ENCODE measurements around the gene SCN2A.
A peak's percentile ranks its signal among the peaks of the same experiment; 100 is the strongest.

Gene SCN2A

DNA sequence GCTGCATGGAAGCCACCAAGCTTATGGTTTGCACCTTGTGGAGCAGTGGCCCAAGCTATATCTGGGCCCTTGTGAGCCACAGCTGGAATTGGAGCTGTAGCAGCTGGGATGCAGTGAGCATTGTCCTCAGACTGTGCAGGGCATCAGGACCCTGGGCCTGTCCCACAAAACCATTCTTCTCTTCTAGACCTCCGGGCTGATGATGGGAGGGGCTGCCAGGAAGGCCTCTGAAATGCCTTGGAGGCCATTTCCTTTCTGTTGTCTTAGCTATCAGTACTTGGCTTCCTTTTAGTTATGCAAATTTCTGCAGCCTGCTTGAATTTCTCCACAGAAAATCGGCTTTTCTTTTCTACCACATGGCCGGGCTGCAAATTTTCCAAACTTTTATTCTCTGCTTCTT lies 183.9 kb downstream of the SCN2A start:
- H3K9me3 ChIP-seq (ENCODE audit: insufficient read depth, low read depth, low read length): peaks cover 15% of the 10 kb centered on the region; the same call in 1 of the 2 replicates
- H3K27ac ChIP-seq (ENCODE audit: low read depth, low read length): peak overlapping the region; percentile 32; the same call in 1 of the 2 replicates
- no peaks in the 10 kb centered on the region for H3K27me3 ChIP-seq (ENCODE audit: insufficient read depth, low read length)
- no peaks in the 10 kb centered on the region for H3K36me3 ChIP-seq (ENCODE audit: insufficient read depth, low read length)
- H3K4me3 ChIP-seq (ENCODE audit: low read length): no peak overlapping the region
- no peak overlapping the region for H3K9ac ChIP-seq (ENCODE audit: low read depth, low read length)
- WGBS: 67% methylated on average over 3 of the region's 3 CpGs
- no peaks in the 10 kb centered on the region for H3K4me1 ChIP-seq (ENCODE audit: insufficient read depth, low read length)

DNA sequence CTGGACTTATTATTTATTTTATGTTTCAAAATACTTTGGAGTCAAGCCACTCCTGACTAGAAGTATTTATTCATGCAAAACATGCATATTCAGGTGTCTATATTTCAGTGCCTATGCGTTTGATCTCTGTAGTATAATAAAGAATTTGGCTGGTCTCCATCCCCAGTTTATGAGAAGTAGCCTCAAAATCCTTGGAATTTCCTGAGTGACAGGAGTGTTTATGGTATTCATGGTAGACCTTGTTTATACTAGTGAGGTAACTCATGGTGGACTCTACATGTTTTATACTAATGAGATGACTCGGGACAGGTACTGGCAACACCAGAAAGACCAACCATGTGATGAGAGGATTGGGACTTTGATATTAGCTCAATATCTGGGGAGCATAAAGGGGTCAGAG lies 186.3 kb downstream of the SCN2A start:
- 97% methylated on average over 2 of the region's 2 CpGs for WGBS
- no peaks in the 10 kb centered on the region for H3K27me3 ChIP-seq (ENCODE audit: insufficient read depth, low read length)
- no peak overlapping the region for H3K4me3 ChIP-seq (ENCODE audit: low read length)
- H3K27ac ChIP-seq (ENCODE audit: low read depth, low read length): no peak overlapping the region
- no peaks in the 10 kb centered on the region for H3K4me1 ChIP-seq (ENCODE audit: insufficient read depth, low read length)
- peaks cover 15% of the 10 kb centered on the region; the same call in 1 of the 2 replicates for H3K9me3 ChIP-seq (ENCODE audit: insufficient read depth, low read depth, low read length)
- H3K36me3 ChIP-seq (ENCODE audit: insufficient read depth, low read length): no peaks in the 10 kb centered on the region
- H3K9ac ChIP-seq (ENCODE audit: low read depth, low read length): no peak overlapping the region

GRCh38 chr2:165427686-165428085 lies 188.5 kb downstream of the SCN2A start:
- Histone ChIP-seq H3K36me3 (ENCODE audit: insufficient read depth, low read length) (no peaks in the 10 kb centered on the region), H3K27me3 (ENCODE audit: insufficient read depth, low read length) (no peaks in the 10 kb centered on the region), H3K4me1 (ENCODE audit: insufficient read depth, low read length) (peaks cover 7% of the 10 kb centered on the region; the same call in 1 of the 2 replicates), H3K27ac (ENCODE audit: low read depth, low read length) (no peak overlapping the region), H3K9me3 (ENCODE audit: insufficient read depth, low read depth, low read length) (peaks cover 7% of the 10 kb centered on the region; the same call in 1 of the 2 replicates), H3K9ac (ENCODE audit: low read depth, low read length) (no peak overlapping the region), H3K4me3 (ENCODE audit: low read length) (no peak overlapping the region)
- 97% methylated on average over 4 of the region's 4 CpGs for WGBS

- no peaks in the 10 kb centered on the region for H3K9me3 ChIP-seq (ENCODE audit: insufficient read depth, low read depth, low read length)
Observed at GRCh38 chr2:165428926-165429325, 189.7 kb downstream of the SCN2A start.

DNA sequence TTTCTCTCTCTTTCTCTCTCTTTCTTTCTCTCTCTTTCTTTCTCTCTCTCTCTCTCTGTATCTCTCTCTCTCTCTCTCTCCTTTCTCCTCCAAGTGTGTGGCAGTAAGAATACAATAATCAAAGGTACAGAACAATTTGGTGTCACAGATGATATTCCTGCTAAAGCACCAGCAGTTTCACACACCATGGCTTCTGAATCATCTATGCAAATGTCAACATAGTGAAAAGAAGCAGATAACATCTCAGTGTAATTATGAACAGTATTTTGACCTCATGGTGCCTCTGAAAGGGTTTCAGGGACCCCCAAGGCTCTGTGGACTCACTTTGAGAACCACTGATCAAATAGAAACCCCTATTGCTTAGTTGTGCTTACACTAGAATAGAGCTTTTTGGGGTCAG lies 191.8 kb downstream of the SCN2A start:
- Histone ChIP-seq H3K36me3 (ENCODE audit: insufficient read depth, low read length) (no peaks in the 10 kb centered on the region), H3K4me1 (ENCODE audit: insufficient read depth, low read length) (peaks cover 31% of the 10 kb centered on the region), H3K9me3 (ENCODE audit: insufficient read depth, low read depth, low read length) (no peaks in the 10 kb centered on the region), H3K9ac (ENCODE audit: low read depth, low read length) (no peak overlapping the region), H3K27me3 (ENCODE audit: insufficient read depth, low read length) (no peaks in the 10 kb centered on the region), H3K27ac (ENCODE audit: low read depth, low read length) (no peak overlapping the region), H3K4me3 (ENCODE audit: low read length) (no peak overlapping the region)

More at GRCh38 chr2:165428926-165429325, 189.7 kb downstream of the SCN2A start:
- peaks cover 15% of the 10 kb centered on the region; the same call in 1 of the 2 replicates for H3K4me1 ChIP-seq (ENCODE audit: insufficient read depth, low read length)
- no peak overlapping the region for H3K27ac ChIP-seq (ENCODE audit: low read depth, low read length)
- H3K27me3 ChIP-seq (ENCODE audit: insufficient read depth, low read length): no peaks in the 10 kb centered on the region
- no peaks in the 10 kb centered on the region for H3K36me3 ChIP-seq (ENCODE audit: insufficient read depth, low read length)
- H3K9ac ChIP-seq (ENCODE audit: low read depth, low read length): no peak overlapping the region
- H3K4me3 ChIP-seq (ENCODE audit: low read length): no peak overlapping the region
- 92% methylated on average over 1 of the region's 1 CpG for WGBS

DNA sequence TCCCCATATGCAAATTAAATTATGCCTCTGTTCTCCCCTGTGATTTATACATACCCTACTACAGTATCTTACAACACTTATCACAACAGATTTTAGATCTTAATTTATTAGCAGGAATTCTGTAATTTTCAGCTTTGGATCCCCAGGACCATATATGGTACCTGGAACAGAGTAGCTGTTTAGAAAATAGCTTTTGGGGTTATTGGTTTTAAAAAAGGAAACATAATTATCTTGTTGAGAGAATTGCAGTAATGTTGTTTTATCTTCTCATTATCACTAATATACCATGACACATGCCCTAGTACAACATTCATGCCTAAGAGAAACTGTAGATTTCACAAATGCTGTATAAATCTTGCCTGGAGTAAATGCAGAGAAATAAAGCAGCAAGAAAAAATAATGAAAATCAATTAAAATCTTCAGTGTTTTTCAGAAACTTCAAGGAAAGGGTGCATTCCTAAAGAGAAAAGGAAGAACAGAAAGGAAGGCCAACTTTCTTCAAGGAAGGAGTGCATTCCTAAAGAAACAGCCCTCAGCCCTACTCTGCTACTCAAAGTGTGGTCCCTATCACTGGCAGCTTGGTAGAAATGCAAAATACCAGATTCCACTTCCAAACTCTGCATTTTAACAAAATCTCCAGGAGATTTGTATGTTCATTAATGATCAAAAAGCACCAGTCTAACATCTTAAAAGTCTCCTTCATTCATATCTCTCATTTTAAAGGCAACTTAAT lies 193.2 kb downstream of the SCN2A start:
- Histone ChIP-seq H3K27me3 (ENCODE audit: insufficient read depth, low read length) (no peaks in the 10 kb centered on the region), H3K4me3 (ENCODE audit: low read length) (no peak overlapping the region), H3K9ac (ENCODE audit: low read depth, low read length) (no peak overlapping the region), H3K9me3 (ENCODE audit: insufficient read depth, low read depth, low read length) (no peaks in the 10 kb centered on the region), H3K27ac (ENCODE audit: low read depth, low read length) (0 out of 2 replicates have a peak overlapping the region, but pooled peaks have one; percentile 8), H3K36me3 (ENCODE audit: insufficient read depth, low read length) (no peaks in the 10 kb centered on the region), H3K4me1 (ENCODE audit: insufficient read depth, low read length) (peaks cover 42% of the 10 kb centered on the region)

DNA sequence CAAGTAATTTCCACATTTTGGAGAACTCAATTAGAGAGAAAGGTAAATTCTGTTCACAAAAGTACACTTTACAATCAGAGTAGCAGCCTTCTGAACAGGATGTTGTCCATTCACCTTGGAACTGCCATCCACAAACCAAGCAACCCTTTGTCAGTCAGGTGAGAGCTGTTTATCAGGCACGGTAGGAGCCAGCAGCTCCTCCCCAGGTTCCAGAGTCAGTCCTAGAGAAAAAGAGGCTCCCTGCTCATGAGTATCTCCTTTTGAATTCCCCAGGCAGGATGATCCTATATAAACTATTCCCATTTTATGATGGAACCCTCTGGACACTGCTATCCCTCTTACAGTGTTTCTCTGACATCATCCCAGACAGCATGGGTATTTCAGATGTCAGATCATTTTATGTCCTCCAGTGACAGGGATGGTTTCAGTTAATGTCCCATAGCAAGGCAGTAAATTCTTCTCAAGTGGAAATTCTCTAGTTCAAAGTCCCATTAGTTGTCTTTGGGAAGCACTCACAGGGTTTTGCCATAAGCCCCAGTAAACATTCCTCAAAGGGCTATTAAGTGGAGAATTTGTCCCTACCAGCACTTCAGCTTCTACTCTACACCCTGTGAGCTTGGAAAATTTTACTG lies 195.8 kb downstream of the SCN2A start:
- H3K27ac ChIP-seq (ENCODE audit: low read depth, low read length): peak overlapping the region; percentile 48; the same call in 1 of the 2 replicates
- H3K27me3 ChIP-seq (ENCODE audit: insufficient read depth, low read length): no peaks in the 10 kb centered on the region
- no peak overlapping the region for H3K9ac ChIP-seq (ENCODE audit: low read depth, low read length)
- no peaks in the 10 kb centered on the region for H3K36me3 ChIP-seq (ENCODE audit: insufficient read depth, low read length)
- peaks cover 42% of the 10 kb centered on the region for H3K4me1 ChIP-seq (ENCODE audit: insufficient read depth, low read length)
- no peak overlapping the region for H3K4me3 ChIP-seq (ENCODE audit: low read length)
- 41% methylated on average over 1 of the region's 1 CpG for WGBS
- H3K9me3 ChIP-seq (ENCODE audit: insufficient read depth, low read depth, low read length): no peaks in the 10 kb centered on the region

- no peak overlapping the region for H3K4me3 ChIP-seq (ENCODE audit: low read length)
- no peaks in the 10 kb centered on the region for H3K36me3 ChIP-seq (ENCODE audit: insufficient read depth, low read length)
- H3K27me3 ChIP-seq (ENCODE audit: insufficient read depth, low read length): no peaks in the 10 kb centered on the region
- peaks cover 42% of the 10 kb centered on the region for H3K4me1 ChIP-seq (ENCODE audit: insufficient read depth, low read length)
- 76% methylated on average over 1 of the region's 1 CpG for WGBS
- peak overlapping the region; percentile 19; the same call in 1 of the 2 replicates for H3K27ac ChIP-seq (ENCODE audit: low read depth, low read length)
- no peak overlapping the region for H3K9ac ChIP-seq (ENCODE audit: low read depth, low read length)
- no peaks in the 10 kb centered on the region for H3K9me3 ChIP-seq (ENCODE audit: insufficient read depth, low read depth, low read length)
Observed at GRCh38 chr2:165435611-165436010, 196.4 kb downstream of the SCN2A start.

GRCh38 chr2:165436559-165436958 lies 197.3 kb downstream of the SCN2A start:
- no peaks in the 10 kb centered on the region for H3K9me3 ChIP-seq (ENCODE audit: insufficient read depth, low read depth, low read length)
- H3K4me1 ChIP-seq (ENCODE audit: insufficient read depth, low read length): peaks cover 42% of the 10 kb centered on the region
- H3K4me3 ChIP-seq (ENCODE audit: low read length): no peak overlapping the region
- no peaks in the 10 kb centered on the region for H3K27me3 ChIP-seq (ENCODE audit: insufficient read depth, low read length)
- H3K36me3 ChIP-seq (ENCODE audit: insufficient read depth, low read length): no peaks in the 10 kb centered on the region
- H3K27ac ChIP-seq (ENCODE audit: low read depth, low read length): no peak overlapping the region
- 97% methylated on average over 3 of the region's 3 CpGs for WGBS
- no peak overlapping the region for H3K9ac ChIP-seq (ENCODE audit: low read depth, low read length)

- WGBS: 80% methylated on average over 1 of the region's 1 CpG
Observed at GRCh38 chr2:165440367-165440766, 201.2 kb downstream of the SCN2A start.

More at GRCh38 chr2:165440367-165440766, 201.2 kb downstream of the SCN2A start:
- H3K27ac ChIP-seq (ENCODE audit: low read depth, low read length): no peak overlapping the region
- H3K27me3 ChIP-seq (ENCODE audit: insufficient read depth, low read length): no peaks in the 10 kb centered on the region
- H3K4me3 ChIP-seq (ENCODE audit: low read length): no peak overlapping the region
- peaks cover 17% of the 10 kb centered on the region for H3K4me1 ChIP-seq (ENCODE audit: insufficient read depth, low read length)
- H3K9ac ChIP-seq (ENCODE audit: low read depth, low read length): no peak overlapping the region
- no peaks in the 10 kb centered on the region for H3K36me3 ChIP-seq (ENCODE audit: insufficient read depth, low read length)
- no peaks in the 10 kb centered on the region for H3K9me3 ChIP-seq (ENCODE audit: insufficient read depth, low read depth, low read length)
